KMS-11 (cell line): ENCODE data around the gene EPS15.
"Not testable (repeated sequence)": the region's sequence is repeated elsewhere in the genome, so short reads cannot be mapped to it uniquely, and the experiment has no call there.

Source experiments
- H2AFZ ChIP-seq: fragments of 200-600 bp; sonication (generic); 2 replicates; pipeline ENCODE4 v1.6.1; 2016; ENCODE audit warnings: antibody characterized with exemption, mixed run types, low read depth
- H3K27ac ChIP-seq: fragments of 200-600 bp; sonication (generic); 2 replicates; pipeline ENCODE4 v1.6.1; 2016; ENCODE audit warnings: mild to moderate bottlenecking, mixed run types
- H3K27me3 ChIP-seq: fragments of 200-600 bp; sonication (generic); 2 replicates; pipeline ENCODE4 v1.6.1; 2017; ENCODE audit warnings: mild to moderate bottlenecking, low read depth, mixed run types, moderate library complexity; ENCODE audit not compliant: insufficient read depth
- H3K36me3 ChIP-seq: fragments of 200-600 bp; sonication (generic); 2 replicates; pipeline ENCODE4 v1.6.1; 2017; ENCODE audit warnings: mild to moderate bottlenecking, mixed run types; ENCODE audit not compliant: insufficient read depth
- H3K4me1 ChIP-seq: fragments of 200-600 bp; sonication (generic); 2 replicates; pipeline ENCODE4 v1.6.1; 2016; ENCODE audit warnings: mild to moderate bottlenecking, low read depth, mixed run types; ENCODE audit not compliant: poor library complexity, severe bottlenecking
- H3K4me2 ChIP-seq: fragments of 200-600 bp; sonication (generic); 2 replicates; pipeline ENCODE4 v1.7.0; 2016; ENCODE audit warnings: mild to moderate bottlenecking, mixed run types
- H3K4me3 ChIP-seq: fragments of 200-600 bp; sonication (generic); IDR thresholded peaks from 2 replicates; pipeline ENCODE4 v1.6.1; 2017; ENCODE audit warnings: low read depth, low read length, mixed read lengths; ENCODE audit not compliant: insufficient read depth
- H3K79me2 ChIP-seq: fragments of 200-600 bp; sonication (generic); 2 replicates; pipeline ENCODE4 v1.6.1; 2016; ENCODE audit warnings: low read depth, mixed run types; ENCODE audit not compliant: insufficient read depth
- H3K9ac ChIP-seq: fragments of 200-600 bp; sonication (generic); 2 replicates; pipeline ENCODE4 v1.6.1; 2016; ENCODE audit warnings: mild to moderate bottlenecking, mixed run types
- H4K20me1 ChIP-seq: fragments of 200-600 bp; sonication (generic); 2 replicates; pipeline ENCODE4 v1.6.1; 2016; ENCODE audit warnings: mild to moderate bottlenecking, mixed run types; ENCODE audit not compliant: insufficient read depth
- TF ChIP-seq, protein P1 (sequence below): fragments of 200-600 bp; sonication (generic); conservative IDR thresholded peaks from 2 replicates; pipeline ENCODE4 v1.6.1; 2017; ENCODE audit warnings: low read depth, mild to moderate bottlenecking, antibody characterized with exemption, low read length, moderate library complexity, mixed read lengths

EPS15 gene

DNA sequence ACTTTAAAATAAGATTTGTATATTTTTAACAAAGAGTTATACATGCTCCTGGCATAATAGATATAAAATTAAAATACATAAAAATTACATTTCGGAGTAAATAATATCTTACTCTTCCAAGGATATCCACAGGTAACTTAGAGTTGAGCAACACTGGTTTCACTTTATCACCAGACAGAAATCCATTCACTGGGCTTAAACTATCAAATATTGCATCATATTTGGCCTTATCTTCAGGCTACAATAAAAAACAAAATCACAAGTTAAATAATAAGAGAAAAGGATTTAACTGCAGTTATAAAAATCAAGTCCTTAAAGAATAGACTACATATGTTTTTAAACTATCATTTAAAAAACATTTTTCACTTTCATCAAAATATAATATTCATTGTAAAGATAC, 55.5 kb downstream of the EPS15 start:
- H3K36me3 ChIP-seq = no peaks in the 10 kb centered on the region
- TF ChIP-seq, protein P1, sequence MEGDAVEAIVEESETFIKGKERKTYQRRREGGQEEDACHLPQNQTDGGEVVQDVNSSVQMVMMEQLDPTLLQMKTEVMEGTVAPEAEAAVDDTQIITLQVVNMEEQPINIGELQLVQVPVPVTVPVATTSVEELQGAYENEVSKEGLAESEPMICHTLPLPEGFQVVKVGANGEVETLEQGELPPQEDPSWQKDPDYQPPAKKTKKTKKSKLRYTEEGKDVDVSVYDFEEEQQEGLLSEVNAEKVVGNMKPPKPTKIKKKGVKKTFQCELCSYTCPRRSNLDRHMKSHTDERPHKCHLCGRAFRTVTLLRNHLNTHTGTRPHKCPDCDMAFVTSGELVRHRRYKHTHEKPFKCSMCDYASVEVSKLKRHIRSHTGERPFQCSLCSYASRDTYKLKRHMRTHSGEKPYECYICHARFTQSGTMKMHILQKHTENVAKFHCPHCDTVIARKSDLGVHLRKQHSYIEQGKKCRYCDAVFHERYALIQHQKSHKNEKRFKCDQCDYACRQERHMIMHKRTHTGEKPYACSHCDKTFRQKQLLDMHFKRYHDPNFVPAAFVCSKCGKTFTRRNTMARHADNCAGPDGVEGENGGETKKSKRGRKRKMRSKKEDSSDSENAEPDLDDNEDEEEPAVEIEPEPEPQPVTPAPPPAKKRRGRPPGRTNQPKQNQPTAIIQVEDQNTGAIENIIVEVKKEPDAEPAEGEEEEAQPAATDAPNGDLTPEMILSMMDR = no peak
- no peak overlapping the region for H3K4me2 ChIP-seq
- H3K4me3 ChIP-seq = no peak overlapping the region
- H3K27me3 ChIP-seq = no peaks in the 10 kb centered on the region
- no peaks in the 10 kb centered on the region for H4K20me1 ChIP-seq
- no peaks in the 10 kb centered on the region for H3K4me1 ChIP-seq
- H3K79me2 ChIP-seq = no peaks in the 10 kb centered on the region
- H3K9ac ChIP-seq = no peak overlapping the region
- H2AFZ ChIP-seq = no peak overlapping the region
- no peak overlapping the region for H3K27ac ChIP-seq

DNA sequence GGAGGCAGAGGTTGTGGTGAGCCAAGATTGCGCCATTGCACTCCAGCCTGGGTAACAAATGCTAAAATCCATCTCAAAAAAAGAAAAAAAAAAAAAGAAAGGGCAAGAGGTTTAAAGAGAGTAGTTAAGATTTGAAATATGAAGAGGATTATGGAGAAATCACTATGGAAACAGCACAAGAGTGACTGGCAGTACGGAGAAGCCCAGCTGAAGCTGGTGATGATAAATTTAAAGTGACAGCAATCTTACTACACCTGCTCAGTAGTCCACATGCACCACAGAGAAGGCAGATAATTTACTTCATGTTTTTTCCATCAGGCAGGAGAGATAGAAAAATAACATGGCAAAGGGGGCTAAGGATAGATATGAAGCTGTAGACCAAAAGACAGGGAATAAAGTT, 56.8 kb downstream of the EPS15 start:
- H3K79me2 ChIP-seq, H3K27ac ChIP-seq, H3K4me2 ChIP-seq, H3K4me3 ChIP-seq, H3K9ac ChIP-seq, H3K27me3 ChIP-seq, H2AFZ ChIP-seq, H4K20me1 ChIP-seq, H3K4me1 ChIP-seq, H3K36me3 ChIP-seq: not testable (repeated sequence)

DNA sequence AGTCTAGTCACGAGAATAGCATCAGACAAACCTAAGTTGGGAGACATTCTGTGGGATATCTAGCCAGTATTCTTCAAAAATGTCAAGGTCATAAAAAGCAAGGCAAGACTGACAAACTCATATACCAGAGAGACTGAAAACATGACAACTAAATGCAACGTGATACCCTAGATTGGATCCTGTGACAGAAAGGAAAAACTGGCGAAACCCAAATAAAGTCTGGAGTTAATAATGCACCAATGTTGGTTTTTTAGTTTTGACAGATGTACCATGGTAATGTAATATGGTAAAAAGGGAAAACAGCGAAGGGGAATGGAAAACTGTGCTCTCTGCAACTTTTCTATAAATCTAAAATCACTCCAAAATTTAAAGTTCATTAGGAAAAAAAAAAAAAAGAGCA, 64.5 kb downstream of the EPS15 start:
- H2AFZ ChIP-seq = no peak overlapping the region
- no peak overlapping the region for H3K4me2 ChIP-seq
- no peaks in the 10 kb centered on the region for H3K79me2 ChIP-seq
- H3K27ac ChIP-seq = no peak overlapping the region
- no peak overlapping the region for H3K9ac ChIP-seq
- TF ChIP-seq, protein P1 = no peak
- no peaks in the 10 kb centered on the region for H3K36me3 ChIP-seq
- no peaks in the 10 kb centered on the region for H3K4me1 ChIP-seq
- no peaks in the 10 kb centered on the region for H3K27me3 ChIP-seq
- no peak overlapping the region for H3K4me3 ChIP-seq
- H4K20me1 ChIP-seq = no peaks in the 10 kb centered on the region

DNA sequence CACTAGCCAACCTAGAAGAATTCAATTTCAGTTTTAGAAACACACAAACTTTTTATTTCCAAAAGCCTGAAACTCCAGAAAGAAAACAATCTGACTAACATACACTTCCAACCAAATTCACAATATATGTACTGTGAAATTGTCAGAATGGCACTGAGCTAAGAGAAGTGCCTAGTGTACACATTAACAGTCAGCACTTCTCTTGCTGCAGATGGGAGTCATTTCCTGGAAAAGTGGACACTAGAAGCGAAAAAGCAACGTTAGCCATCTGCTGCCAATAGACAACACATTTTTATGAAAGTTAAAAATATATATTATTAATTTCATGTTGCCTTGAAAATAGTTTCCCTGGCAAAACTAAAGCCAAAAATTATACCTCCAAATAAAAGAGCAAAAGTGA, 66.1 kb downstream of the EPS15 start:
- TF ChIP-seq, protein P1 = no peak
- no peak overlapping the region for H3K4me2 ChIP-seq

DNA sequence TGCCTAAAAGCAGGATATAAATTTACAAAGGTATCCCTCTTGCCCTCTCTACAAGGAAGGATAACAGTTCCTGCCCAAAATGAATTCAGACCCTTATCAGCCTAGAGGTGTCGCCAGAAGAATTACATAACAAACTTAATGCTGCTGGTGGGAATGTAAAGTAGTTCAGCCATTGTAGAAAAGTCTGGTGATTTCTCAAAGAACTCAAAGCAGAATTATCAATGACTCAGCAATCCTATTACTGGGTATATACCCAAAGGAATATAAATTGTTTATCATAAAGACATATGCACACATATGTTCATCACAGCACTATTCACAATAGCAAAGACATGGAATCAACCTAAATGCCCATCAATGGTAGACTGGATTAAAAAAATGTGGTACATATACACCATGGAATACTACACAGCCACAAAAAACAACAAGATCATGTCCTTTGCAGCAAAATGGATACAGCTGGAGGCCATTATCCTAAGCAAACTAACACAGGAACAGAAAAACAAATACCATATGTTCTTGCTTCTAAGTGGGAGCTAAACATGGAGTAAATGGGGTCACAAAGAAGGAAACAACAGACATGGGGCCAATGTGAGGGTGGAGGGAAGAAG, 70.1 kb downstream of the EPS15 start:
- H3K4me2 ChIP-seq, H3K27me3 ChIP-seq, H3K79me2 ChIP-seq, H3K9ac ChIP-seq, H4K20me1 ChIP-seq, H3K4me1 ChIP-seq, H2AFZ ChIP-seq, H3K27ac ChIP-seq, H3K4me3 ChIP-seq, H3K36me3 ChIP-seq: not testable (repeated sequence)

More for the DNA sequence above, 66.1 kb downstream of the EPS15 start:
- no peaks in the 10 kb centered on the region for H3K79me2 ChIP-seq
- no peak overlapping the region for H3K4me3 ChIP-seq
- no peak overlapping the region for H2AFZ ChIP-seq
- no peaks in the 10 kb centered on the region for H3K27me3 ChIP-seq
- H3K27ac ChIP-seq = no peak overlapping the region
- H4K20me1 ChIP-seq = no peaks in the 10 kb centered on the region
- H3K36me3 ChIP-seq = no peaks in the 10 kb centered on the region
- H3K9ac ChIP-seq = no peak overlapping the region
- no peaks in the 10 kb centered on the region for H3K4me1 ChIP-seq
